Measurements from ENCODE around the gene UNC93B1. TPM values are rescaled to one million over a fixed set of nuclear protein-coding genes. Genes with fewer than 3 reads are reported as not detected.
A peak's percentile ranks its signal among the peaks of the same experiment; 100 is the strongest.
"Not testable (repeated sequence)": the region's sequence is repeated elsewhere in the genome, so short reads cannot be mapped to it uniquely, and the experiment has no call there.

Gene UNC93B1
- total RNA-seq, 1 experiment from 2014 or later = 26.5 TPM

- CTCF ChIA-PET = interaction anchor here (2.2 to 2.5 kb wide), 2 partner anchors 24 to 56 kb away, joined by 9 to 14 read pairs; partner anchors contain the start of gene ALDH3B1
- BruUV-seq (replicated peaks); H3K9me3 ChIP-seq; H3K36me3 ChIP-seq (ENCODE audit: control insufficient read depth, insufficient read depth, low read length); H3K27me3 ChIP-seq (replicated peaks; ENCODE audit: control insufficient read depth, insufficient read depth, low read length); H3K4me3 ChIP-seq (ENCODE audit: low read depth, low read length); H3K36me3 Mint-ChIP-seq (ENCODE audit: insufficient read depth, unreplicated experiment); DNase-seq; H3K9me3 Mint-ChIP-seq (ENCODE audit: unreplicated experiment); H3K4me1 ChIP-seq; intact Hi-C loops (cut with micrococcal nuclease; ENCODE audit: unreplicated experiment); H3K27ac Mint-ChIP-seq (ENCODE audit: unreplicated experiment); POLR2A ChIA-PET; H3K4me1 Mint-ChIP-seq (ENCODE audit: low read depth, unreplicated experiment): not testable (repeated sequence)
- Mint-ChIP-seq H3K27me3 (ENCODE audit: insufficient read depth, unreplicated experiment) (peaks cover 13% of the 10 kb centered on the region), H3K4me3 (ENCODE audit: unreplicated experiment) (peak overlapping the region; percentile 88)
Measured at GRCh38 chr11:67954251-67954650, 49.6 kb downstream of the UNC93B1 start.

- H3K9me3 ChIP-seq; H3K27ac Mint-ChIP-seq (ENCODE audit: unreplicated experiment); intact Hi-C loops (cut with micrococcal nuclease; ENCODE audit: unreplicated experiment); H3K4me1 Mint-ChIP-seq (ENCODE audit: low read depth, unreplicated experiment); H3K4me3 Mint-ChIP-seq (ENCODE audit: unreplicated experiment); H3K36me3 Mint-ChIP-seq (ENCODE audit: insufficient read depth, unreplicated experiment); BruUV-seq (replicated peaks); H3K27me3 Mint-ChIP-seq (ENCODE audit: insufficient read depth, unreplicated experiment); CTCF ChIA-PET; H3K4me3 ChIP-seq (ENCODE audit: low read depth, low read length); POLR2A ChIA-PET; H3K4me1 ChIP-seq; H3K27me3 ChIP-seq (replicated peaks; ENCODE audit: control insufficient read depth, insufficient read depth, low read length); DNase-seq; H3K9me3 Mint-ChIP-seq (ENCODE audit: unreplicated experiment); H3K36me3 ChIP-seq (ENCODE audit: control insufficient read depth, insufficient read depth, low read length): not testable (repeated sequence)
Measured at GRCh38 chr11:67950705-67951104, 53.2 kb downstream of the UNC93B1 start.

GRCh38 chr11:67947785-67948184 lies 56.1 kb downstream of the UNC93B1 start:
- DNase-seq; POLR2A ChIA-PET; H3K27me3 ChIP-seq (replicated peaks; ENCODE audit: control insufficient read depth, insufficient read depth, low read length); H3K36me3 ChIP-seq (ENCODE audit: control insufficient read depth, insufficient read depth, low read length); BruUV-seq (replicated peaks); H3K4me1 Mint-ChIP-seq (ENCODE audit: low read depth, unreplicated experiment); H3K9me3 Mint-ChIP-seq (ENCODE audit: unreplicated experiment); H3K9me3 ChIP-seq; H3K4me3 ChIP-seq (ENCODE audit: low read depth, low read length); H3K4me3 Mint-ChIP-seq (ENCODE audit: unreplicated experiment); H3K4me1 ChIP-seq; H3K36me3 Mint-ChIP-seq (ENCODE audit: insufficient read depth, unreplicated experiment); H3K27me3 Mint-ChIP-seq (ENCODE audit: insufficient read depth, unreplicated experiment); intact Hi-C loops (cut with micrococcal nuclease; ENCODE audit: unreplicated experiment); H3K27ac Mint-ChIP-seq (ENCODE audit: unreplicated experiment): not testable (repeated sequence)
- CTCF ChIA-PET = interaction anchor here (1.9 kb wide), 1 partner anchor 8 kb away, joined by 10 read pairs; no protein-coding TSS in a partner anchor

GRCh38 chr11:67946403-67946802 lies 57.5 kb downstream of the UNC93B1 start:
- H3K4me3 ChIP-seq (ENCODE audit: low read depth, low read length); H3K36me3 Mint-ChIP-seq (ENCODE audit: insufficient read depth, unreplicated experiment); H3K4me1 ChIP-seq; H3K4me1 Mint-ChIP-seq (ENCODE audit: low read depth, unreplicated experiment); H3K9me3 ChIP-seq; H3K27ac Mint-ChIP-seq (ENCODE audit: unreplicated experiment); H3K4me3 Mint-ChIP-seq (ENCODE audit: unreplicated experiment); H3K36me3 ChIP-seq (ENCODE audit: control insufficient read depth, insufficient read depth, low read length); DNase-seq; H3K9me3 Mint-ChIP-seq (ENCODE audit: unreplicated experiment); intact Hi-C loops (cut with micrococcal nuclease; ENCODE audit: unreplicated experiment); POLR2A ChIA-PET; H3K27me3 Mint-ChIP-seq (ENCODE audit: insufficient read depth, unreplicated experiment); H3K27me3 ChIP-seq (replicated peaks; ENCODE audit: control insufficient read depth, insufficient read depth, low read length); BruUV-seq (replicated peaks): not testable (repeated sequence)
- CTCF ChIA-PET = interaction anchor here (1.9 kb wide), 1 partner anchor 9 kb away, joined by 10 read pairs; no protein-coding TSS in a partner anchor

- H3K27me3 ChIP-seq (replicated peaks; ENCODE audit: control insufficient read depth, insufficient read depth, low read length); H3K9me3 Mint-ChIP-seq (ENCODE audit: unreplicated experiment); H3K4me3 Mint-ChIP-seq (ENCODE audit: unreplicated experiment); H3K27ac Mint-ChIP-seq (ENCODE audit: unreplicated experiment); POLR2A ChIA-PET; intact Hi-C loops (cut with micrococcal nuclease; ENCODE audit: unreplicated experiment); H3K36me3 ChIP-seq (ENCODE audit: control insufficient read depth, insufficient read depth, low read length); CTCF ChIA-PET; H3K4me1 ChIP-seq; H3K4me3 ChIP-seq (ENCODE audit: low read depth, low read length); H3K36me3 Mint-ChIP-seq (ENCODE audit: insufficient read depth, unreplicated experiment); H3K4me1 Mint-ChIP-seq (ENCODE audit: low read depth, unreplicated experiment); H3K9me3 ChIP-seq; BruUV-seq (replicated peaks); H3K27me3 Mint-ChIP-seq (ENCODE audit: insufficient read depth, unreplicated experiment): not testable (repeated sequence)
- DNase-seq = peak in 1 of 2 experiments; percentile 53
- peak; percentile 28 to 35 for TF ChIP-seq CTCF (IDR thresholded peaks at IDR 0.05; ENCODE audit: insufficient read depth in 1 of 2, low read depth in 1 of 2, low read length in 1 of 2, severe bottlenecking in 1 of 2, unreplicated experiment in 1 of 2)
Measured at GRCh38 chr11:67943406-67943805, 60.5 kb downstream of the UNC93B1 start.

Small RNA genes lying within 50 kb of the gene (microRNA-seq; reads per million reads assigned to microRNA genes)
- not detected for gene MIR4691
- gene MIR6753 = not detected
- 2.8 reads per million, percentile 16 among the genes with 10 or more reads in this experiment for gene MIR7113

Other genes with a start within 250 kb of the UNC93B1 start
- gene ALDH3B1, start 6.2 kb upstream of the UNC93B1 start, total RNA-seq (2022) = 8.2 and 9.1 TPM in 2 replicates
- gene NDUFS8, start 26.6 kb upstream of the UNC93B1 start, total RNA-seq (2022) = 309 and 334 TPM in 2 replicates
- 2.7 and 2.8 TPM in 2 replicates for gene TCIRG1, start 34.9 kb upstream of the UNC93B1 start, total RNA-seq (2022)
- 169 TPM in 2 replicates for gene CHKA, start 117.3 kb upstream of the UNC93B1 start, total RNA-seq (2022)
- gene KMT5B, start 209.2 kb upstream of the UNC93B1 start, total RNA-seq (2022) = 89.1 and 91.2 TPM in 2 replicates

All from Caco-2 (cell line).